NCI-H345 treated with DMSO at 0.1 percent for 48 hours (cell line): Measurements from ENCODE around the gene TMEM52B.

Experiments
- DNase-seq: peaks from one replicate; lab custom pipeline; 2025; ENCODE audit not compliant: unreplicated experiment; lab: John Stamatoyannopoulos, UW

Gene TMEM52B

GRCh38 chr12:10238526-10238925 lies 59.7 kb downstream of the TMEM52B start:
- no peak for DNase-seq

GRCh38 chr12:10241290-10241689 lies 62.5 kb downstream of the TMEM52B start:
- no peak for DNase-seq
